GM18868 (cell line): ENCODE measurements around the gene INTS1.

ENCODE experiments used
- ATAC-seq: cut with Tn5 transposase; IDR thresholded peaks from one replicate; pipeline ENCODE4 v1.9.1; 2021; ENCODE audit warnings: mild to moderate bottlenecking, moderate library complexity; ENCODE audit not compliant: unreplicated experiment

Gene INTS1

GRCh38 chr7:1464694-1465093 lies 39.5 kb downstream of the INTS1 start:
- no peak for ATAC-seq

- ATAC-seq = no peak
These were observed 40.4 kb downstream of the INTS1 start for GRCh38 chr7:1463676-1464223.

- ATAC-seq = no peak
These were observed 42.4 kb downstream of the INTS1 start for GRCh38 chr7:1461646-1462375.

GRCh38 chr7:1460821-1461645 lies 43.2 kb downstream of the INTS1 start:
- no peak for ATAC-seq

- no peak for ATAC-seq
These were observed 44.0 kb downstream of the INTS1 start for GRCh38 chr7:1459920-1460820.

- ATAC-seq = peak; percentile 89
These were observed 44.7 kb downstream of the INTS1 start for GRCh38 chr7:1459512-1459892.

GRCh38 chr7:1458683-1459511 lies 45.3 kb downstream of the INTS1 start, which contains the start of gene MICALL2:
Gene MICALL2, minus strand, starts transcription at chr7:1459470. Its CDS starts 144 bp downstream, at chr7:1459326.
- ATAC-seq = peak; percentile 22

- ATAC-seq = no peak
These were observed 46.1 kb downstream of the INTS1 start for GRCh38 chr7:1457949-1458682.

GRCh38 chr7:1457059-1457948 lies 46.9 kb downstream of the INTS1 start:
- ATAC-seq = no peak

GRCh38 chr7:1455955-1456354 lies 48.2 kb downstream of the INTS1 start:
- ATAC-seq = no peak

- ATAC-seq = no peak
These were observed 48.8 kb downstream of the INTS1 start for GRCh38 chr7:1455241-1455939.

GRCh38 chr7:1454542-1454941 lies 49.6 kb downstream of the INTS1 start:
- ATAC-seq = no peak

GRCh38 chr7:1452205-1452604 lies 52.0 kb downstream of the INTS1 start:
- ATAC-seq = no peak

- ATAC-seq = no peak
These were observed 53.2 kb downstream of the INTS1 start for GRCh38 chr7:1450987-1451386.

GRCh38 chr7:1450431-1450830 lies 53.8 kb downstream of the INTS1 start:
- ATAC-seq = no peak

- ATAC-seq = no peak
These were observed 54.2 kb downstream of the INTS1 start for GRCh38 chr7:1449951-1450350.

GRCh38 chr7:1449501-1449900 lies 54.7 kb downstream of the INTS1 start:
- ATAC-seq = no peak

GRCh38 chr7:1448958-1449357 lies 55.2 kb downstream of the INTS1 start:
- no peak for ATAC-seq
